Measurements from ENCODE around the gene FAM124A. TPM values are rescaled to one million over a fixed set of nuclear protein-coding genes. Genes with fewer than 3 reads are reported as not detected.

Gene FAM124A
- total and polyA plus RNA-seq, 7 donors, result 0.51 to 1.5 (median 0.75) TPM

- DNase-seq (no peak), ATAC-seq (no peak)
- H3K36me3 ChIP-seq (ENCODE audit: insufficient read depth in 1 of 2, low read depth in 1 of 2), result no peaks in the 10 kb centered on the region
- H3K27ac ChIP-seq, result no peak overlapping the region
- no peaks in the 10 kb centered on the region for H3K27me3 ChIP-seq (ENCODE audit: insufficient read depth in 3 of 3, low read length in 2 of 3)
- intact Hi-C loops (cut with DNase I), result no loop called here
- H3K9me3 ChIP-seq, result no peaks in the 10 kb centered on the region
- TF ChIP-seq CTCF (IDR thresholded peaks at IDR 0.05), result no peak
- H3K4me3 ChIP-seq, result no peak overlapping the region
- 77 to 81% (median 78%) methylated on average over 2 of the region's 2 CpGs for WGBS, 3 donors
- H3K4me1 ChIP-seq, result no peaks in the 10 kb centered on the region
These were observed 104.6 kb downstream of the FAM124A start for GRCh38 chr13:51326777-51327176.

GRCh38 chr13:51327961-51328360 lies 105.8 kb downstream of the FAM124A start:
- no peak for TF ChIP-seq CTCF (IDR thresholded peaks at IDR 0.05)

GRCh38 chr13:51328488-51328887 lies 106.3 kb downstream of the FAM124A start:
- DNase-seq, result no peak
- no peak overlapping the region for H3K27ac ChIP-seq
- H3K27me3 ChIP-seq (ENCODE audit: insufficient read depth in 3 of 3, low read length in 2 of 3), result no peaks in the 10 kb centered on the region
- intact Hi-C loops (cut with DNase I), result no loop called here
- H3K36me3 ChIP-seq (ENCODE audit: insufficient read depth in 1 of 2, low read depth in 1 of 2), result no peaks in the 10 kb centered on the region
- no peak for TF ChIP-seq CTCF (IDR thresholded peaks at IDR 0.05)
- no peaks in the 10 kb centered on the region for H3K9me3 ChIP-seq
- no peak for ATAC-seq
- H3K4me1 ChIP-seq, result no peaks in the 10 kb centered on the region
- WGBS, 3 donors, result 69 to 74% (median 73%) methylated on average over 6 of the region's 6 CpGs
- H3K4me3 ChIP-seq, result no peak overlapping the region

More at GRCh38 chr13:51327961-51328360, 105.8 kb downstream of the FAM124A start:
- Histone ChIP-seq H3K27ac (no peak overlapping the region), H3K9me3 (no peaks in the 10 kb centered on the region), H3K27me3 (ENCODE audit: insufficient read depth in 3 of 3, low read length in 2 of 3) (no peaks in the 10 kb centered on the region), H3K36me3 (ENCODE audit: insufficient read depth in 1 of 2, low read depth in 1 of 2) (no peaks in the 10 kb centered on the region), H3K4me3 (no peak overlapping the region), H3K4me1 (no peaks in the 10 kb centered on the region)
- ATAC-seq (no peak), DNase-seq (no peak)
- intact Hi-C loops (cut with DNase I), result no loop called here
- 97 to 99% (median 97%) methylated on average over 2 of the region's 2 CpGs for WGBS, 3 donors

GRCh38 chr13:51329606-51330005 lies 107.4 kb downstream of the FAM124A start:
- no peak for TF ChIP-seq CTCF (IDR thresholded peaks at IDR 0.05)
- H3K27ac ChIP-seq, result no peak overlapping the region
- ATAC-seq (no peak), DNase-seq (no peak)
- H3K4me1 ChIP-seq, result no peaks in the 10 kb centered on the region
- WGBS, 3 donors, result 80 to 93% (median 93%) methylated on average over 3 of the region's 3 CpGs
- H3K4me3 ChIP-seq, result no peak overlapping the region
- intact Hi-C loops (cut with DNase I), result no loop called here
- no peaks in the 10 kb centered on the region for H3K36me3 ChIP-seq (ENCODE audit: insufficient read depth in 1 of 2, low read depth in 1 of 2)
- H3K27me3 ChIP-seq (ENCODE audit: insufficient read depth in 3 of 3, low read length in 2 of 3), result no peaks in the 10 kb centered on the region
- no peaks in the 10 kb centered on the region for H3K9me3 ChIP-seq

GRCh38 chr13:51330791-51331190 lies 108.6 kb downstream of the FAM124A start:
- Histone ChIP-seq H3K4me1 (no peaks in the 10 kb centered on the region), H3K9me3 (no peaks in the 10 kb centered on the region), H3K27ac (no peak overlapping the region), H3K4me3 (no peak overlapping the region), H3K36me3 (ENCODE audit: insufficient read depth in 1 of 2, low read depth in 1 of 2) (no peaks in the 10 kb centered on the region), H3K27me3 (ENCODE audit: insufficient read depth in 3 of 3, low read length in 2 of 3) (no peaks in the 10 kb centered on the region)
- peak in 1 of 4 donors; percentile 51 for ATAC-seq
- WGBS, 3 donors, result 54 to 68% (median 57%) methylated on average over 3 of the region's 3 CpGs
- intact Hi-C loops (cut with DNase I), result no loop called here
- no peak for TF ChIP-seq CTCF (IDR thresholded peaks at IDR 0.05)
- no peak for DNase-seq

Data from psoas muscle (tissue), 8 donors.